GM12873 (cell line): Measurements from ENCODE around the gene CACNB2.

Experiments used
- CTCF ChIP-seq: IDR thresholded peaks from 2 replicates; pipeline ENCODE4 v1.5.1; 2012; ENCODE audit warnings: low read depth, mild to moderate bottlenecking, moderate library complexity, low read length, control low read depth; ENCODE audit not compliant: insufficient read depth; ENCODE audit errors: missing control alignments

The CACNB2 gene

GRCh38 chr10:18439601-18440000, 299.4 kb downstream of the CACNB2 start:
- no peak for TF ChIP-seq CTCF

GRCh38 chr10:18446205-18446604, 306.0 kb downstream of the CACNB2 start:
- no peak for TF ChIP-seq CTCF

GRCh38 chr10:18449611-18450026, 309.4 kb downstream of the CACNB2 start:
- no peak for TF ChIP-seq CTCF

GRCh38 chr10:18450298-18450697, 310.1 kb downstream of the CACNB2 start:
- TF ChIP-seq CTCF, result no peak

GRCh38 chr10:18455086-18455884, 315.1 kb downstream of the CACNB2 start:
- no peak for TF ChIP-seq CTCF

GRCh38 chr10:18456984-18457383, 316.8 kb downstream of the CACNB2 start:
- no peak for TF ChIP-seq CTCF

- no peak for TF ChIP-seq CTCF
These were observed 319.8 kb downstream of the CACNB2 start for GRCh38 chr10:18460032-18460431.
